Measurements from ENCODE around the gene ACOT7. TPM values are rescaled to one million over a fixed set of nuclear protein-coding genes. Genes with fewer than 3 reads are reported as not detected.

ACOT7 gene
- total and polyA plus RNA-seq, 2 of the 13 experiments (the other 11 are each of a cell fraction or from before 2014, with no cell fraction given): 33.0 to 55.8 TPM

- TF ChIP-seq ARID5B (CRISPR knock-in tag; IDR thresholded peaks at IDR 0.05): peak; percentile 36; the same call in 1 of the 2 replicates
- peak; percentile 38; the same call in 1 of the 2 replicates for TF ChIP-seq ZNF609 (CRISPR knock-in tag; IDR thresholded peaks at IDR 0.05; ENCODE audit: borderline replicate concordance)
- TF ChIP-seq NCOA2 (CRISPR knock-in tag; IDR thresholded peaks at IDR 0.05): peak; percentile 30; the same call in 1 of the 2 replicates
- no peak for TF ChIP-seq ZNF407 (CRISPR knock-in tag; IDR thresholded peaks at IDR 0.05; ENCODE audit: not compliant biosample characterization)
- TF ChIP-seq RXRA (CRISPR knock-in tag; IDR thresholded peaks at IDR 0.05): 0 out of 2 replicates have a peak, but pooled peaks have one; percentile 29
- peak; percentile 25; the same call in 1 of the 2 replicates for TF ChIP-seq IRF2 (CRISPR knock-in tag; IDR thresholded peaks at IDR 0.05)
- peak; percentile 65 for TF ChIP-seq PATZ1 (CRISPR knock-in tag; IDR thresholded peaks at IDR 0.05)
- 0 out of 2 replicates have a peak, but pooled peaks have one; percentile 26 for TF ChIP-seq ZNF205 (CRISPR knock-in tag; IDR thresholded peaks at IDR 0.05)
Measured at GRCh38 chr1:6239950-6240768, 153.4 kb downstream of the ACOT7 start (continued).

All from HepG2 (cell line).